Measurements from ENCODE around the gene OTOS.

OTOS gene

DNA sequence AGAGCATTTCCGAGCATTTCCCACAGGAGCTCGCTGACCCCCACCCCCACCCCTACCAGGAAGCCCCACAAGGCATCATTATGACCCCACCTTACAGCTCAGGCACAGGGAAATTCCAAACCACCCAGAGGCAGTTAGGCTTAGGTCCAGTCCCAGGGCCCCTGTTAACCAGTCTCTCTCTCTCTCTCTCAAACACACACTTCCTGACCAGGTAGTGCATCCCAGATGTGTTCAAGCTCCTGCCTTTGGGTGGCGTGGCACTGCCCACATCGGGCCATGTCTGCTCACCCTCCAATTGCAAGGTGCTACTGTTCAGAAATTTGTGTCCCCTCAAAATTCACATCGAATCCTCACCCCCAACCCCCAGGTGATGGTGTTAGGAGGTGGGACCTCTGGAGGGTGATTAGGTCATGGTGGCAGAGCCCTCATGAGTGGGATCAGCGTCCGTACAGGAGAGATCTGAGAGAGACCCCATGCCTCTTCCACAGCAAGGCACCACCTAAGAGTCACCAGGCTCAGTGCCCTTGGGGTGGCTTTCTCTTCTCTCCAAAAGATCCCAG lies 13.2 kb downstream of the OTOS start:
- Mint-ChIP-seq H3K27ac (no peak overlapping the region), H3K4me1 (no peaks in the 10 kb centered on the region), H3K4me3 (no peak overlapping the region), H3K27me3 (ENCODE audit: low read depth, poor library complexity) (no peaks in the 10 kb centered on the region), H3K36me3 (ENCODE audit: low read depth) (peaks cover 31% of the 10 kb centered on the region), H3K9me3 (no peaks in the 10 kb centered on the region)
- DNase-seq = no peak
- TF ChIP-seq, protein P1, sequence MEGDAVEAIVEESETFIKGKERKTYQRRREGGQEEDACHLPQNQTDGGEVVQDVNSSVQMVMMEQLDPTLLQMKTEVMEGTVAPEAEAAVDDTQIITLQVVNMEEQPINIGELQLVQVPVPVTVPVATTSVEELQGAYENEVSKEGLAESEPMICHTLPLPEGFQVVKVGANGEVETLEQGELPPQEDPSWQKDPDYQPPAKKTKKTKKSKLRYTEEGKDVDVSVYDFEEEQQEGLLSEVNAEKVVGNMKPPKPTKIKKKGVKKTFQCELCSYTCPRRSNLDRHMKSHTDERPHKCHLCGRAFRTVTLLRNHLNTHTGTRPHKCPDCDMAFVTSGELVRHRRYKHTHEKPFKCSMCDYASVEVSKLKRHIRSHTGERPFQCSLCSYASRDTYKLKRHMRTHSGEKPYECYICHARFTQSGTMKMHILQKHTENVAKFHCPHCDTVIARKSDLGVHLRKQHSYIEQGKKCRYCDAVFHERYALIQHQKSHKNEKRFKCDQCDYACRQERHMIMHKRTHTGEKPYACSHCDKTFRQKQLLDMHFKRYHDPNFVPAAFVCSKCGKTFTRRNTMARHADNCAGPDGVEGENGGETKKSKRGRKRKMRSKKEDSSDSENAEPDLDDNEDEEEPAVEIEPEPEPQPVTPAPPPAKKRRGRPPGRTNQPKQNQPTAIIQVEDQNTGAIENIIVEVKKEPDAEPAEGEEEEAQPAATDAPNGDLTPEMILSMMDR (IDR thresholded peaks at IDR 0.05) = no peak

DNA sequence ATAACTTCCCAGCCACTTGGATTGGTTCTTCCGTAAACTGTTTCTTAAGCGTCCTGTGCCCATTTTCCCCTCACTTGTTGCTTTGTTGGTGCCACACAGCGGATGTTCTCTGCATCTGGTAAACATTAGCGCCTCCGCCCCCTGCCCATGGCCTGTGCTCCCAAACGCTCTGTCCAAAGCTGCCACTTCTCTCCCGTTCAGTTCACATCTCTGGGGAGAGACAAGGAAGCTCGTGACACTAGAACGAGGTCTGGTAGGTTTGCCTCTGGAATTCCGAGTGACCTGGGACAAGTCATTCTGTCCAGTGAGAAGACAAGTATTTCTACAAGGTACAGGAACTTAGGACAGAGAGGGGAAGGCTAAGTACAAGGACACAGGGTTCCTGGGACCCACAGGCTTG lies 13.7 kb downstream of the OTOS start:
- Mint-ChIP-seq H3K27ac (no peak overlapping the region), H3K4me3 (no peak overlapping the region), H3K36me3 (ENCODE audit: low read depth) (peaks cover 27% of the 10 kb centered on the region), H3K9me3 (no peaks in the 10 kb centered on the region), H3K27me3 (ENCODE audit: low read depth, poor library complexity) (peaks cover 3% of the 10 kb centered on the region), H3K4me1 (no peaks in the 10 kb centered on the region)
- TF ChIP-seq, protein P1 (IDR thresholded peaks at IDR 0.05) = no peak
- no peak for DNase-seq

DNA sequence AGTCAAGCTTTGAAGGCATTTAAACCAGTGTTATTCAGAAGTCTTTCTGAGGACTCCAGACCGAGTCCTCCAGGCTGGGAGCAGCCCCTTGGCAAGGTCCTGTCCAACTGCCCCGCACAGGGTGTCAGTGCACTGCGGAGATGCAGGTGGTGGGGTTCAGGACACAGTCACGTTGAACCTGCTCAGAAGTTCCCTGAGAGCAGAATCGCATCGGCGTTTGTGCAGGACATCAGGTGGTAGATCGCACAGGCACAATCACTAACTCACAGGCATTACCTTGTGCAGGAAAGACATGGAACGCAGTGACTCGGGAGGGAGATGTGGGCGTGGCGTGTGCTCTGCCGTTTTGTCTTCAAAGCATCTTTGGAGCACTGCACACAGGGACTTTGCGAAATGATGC lies 14.7 kb downstream of the OTOS start:
- no peak overlapping the region for H3K4me3 Mint-ChIP-seq
- peak overlapping the region; percentile 86 for H3K27ac Mint-ChIP-seq
- peaks cover 20% of the 10 kb centered on the region for H3K36me3 Mint-ChIP-seq (ENCODE audit: low read depth)
- TF ChIP-seq, protein P1 (IDR thresholded peaks at IDR 0.05) = no peak
- DNase-seq = no peak
- peaks cover 8% of the 10 kb centered on the region for H3K27me3 Mint-ChIP-seq (ENCODE audit: low read depth, poor library complexity)
- H3K4me1 Mint-ChIP-seq = no peaks in the 10 kb centered on the region
- no peaks in the 10 kb centered on the region for H3K9me3 Mint-ChIP-seq

DNA sequence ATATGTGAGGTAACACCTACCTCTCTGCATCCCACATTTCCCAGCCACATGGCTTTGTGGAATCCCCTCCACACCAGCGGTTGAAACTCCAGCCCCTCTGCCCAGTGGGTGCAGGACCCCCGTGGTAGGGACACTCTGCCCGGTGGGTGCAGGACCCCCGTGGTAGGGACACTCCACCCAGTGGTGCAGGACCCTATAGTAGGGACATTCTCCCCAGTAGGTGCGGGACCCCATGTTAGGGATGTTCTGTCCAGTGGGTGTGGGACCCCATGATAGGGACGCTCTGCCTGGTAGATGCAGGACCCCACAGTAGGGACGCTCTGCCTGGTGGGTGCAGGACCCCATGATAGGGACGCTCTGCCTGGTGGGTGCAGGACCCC lies 15.8 kb downstream of the OTOS start:
- H3K4me1 Mint-ChIP-seq = no peaks in the 10 kb centered on the region
- no peak overlapping the region for H3K4me3 Mint-ChIP-seq
- H3K36me3 Mint-ChIP-seq (ENCODE audit: low read depth) = peaks cover 11% of the 10 kb centered on the region
- TF ChIP-seq, protein P1 (IDR thresholded peaks at IDR 0.05) = no peak
- H3K9me3 Mint-ChIP-seq = no peaks in the 10 kb centered on the region
- H3K27me3 Mint-ChIP-seq (ENCODE audit: low read depth, poor library complexity) = peaks cover 8% of the 10 kb centered on the region
- no peak overlapping the region for H3K27ac Mint-ChIP-seq
- no peak for DNase-seq

DNA sequence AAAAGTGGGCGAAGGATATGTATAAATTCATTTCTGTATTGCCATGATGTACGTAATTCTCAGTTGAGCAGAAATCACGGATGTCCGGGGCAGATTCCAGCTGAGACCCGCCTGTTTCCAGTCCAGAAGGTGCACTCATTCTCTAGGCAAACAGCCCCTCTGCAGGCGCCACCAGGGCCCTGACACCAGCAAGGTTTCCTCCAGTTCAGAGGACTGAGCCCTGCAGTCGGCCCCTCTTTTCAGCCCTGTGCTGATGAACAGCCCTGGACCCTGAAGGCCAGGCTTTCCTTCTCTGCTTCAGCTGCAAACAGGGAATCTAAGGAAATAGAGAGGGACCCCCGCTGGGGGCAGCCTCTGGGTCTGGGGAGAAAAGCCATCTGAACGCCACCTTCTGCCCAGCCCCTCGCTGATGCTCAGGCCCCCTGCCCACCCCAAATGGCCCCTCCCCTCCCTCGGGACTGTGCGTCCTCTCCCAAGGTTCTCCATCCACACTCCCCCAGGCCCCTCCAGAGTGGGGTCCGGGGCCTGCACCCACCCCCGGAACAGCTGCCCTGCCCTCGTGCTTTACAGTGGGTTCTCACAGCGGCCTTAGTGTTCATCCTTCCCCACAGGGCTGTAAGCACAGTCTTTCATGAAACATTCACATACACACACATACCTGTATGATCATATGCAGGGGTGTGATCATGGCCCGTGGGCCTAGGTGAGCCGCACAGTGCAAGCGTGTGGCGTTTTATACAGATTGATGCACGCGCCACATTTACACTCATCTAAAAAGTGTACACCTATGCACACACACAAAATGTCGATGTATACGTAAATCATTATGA lies 16.4 kb downstream of the OTOS start:
- Mint-ChIP-seq H3K27me3 (ENCODE audit: low read depth, poor library complexity) (peaks cover 12% of the 10 kb centered on the region), H3K4me1 (no peaks in the 10 kb centered on the region)

More for the DNA sequence above, 16.4 kb downstream of the OTOS start:
- Mint-ChIP-seq H3K4me3 (no peak overlapping the region), H3K9me3 (no peaks in the 10 kb centered on the region), H3K27ac (no peak overlapping the region), H3K36me3 (ENCODE audit: low read depth) (peaks cover 11% of the 10 kb centered on the region)
- TF ChIP-seq, protein P1 (IDR thresholded peaks at IDR 0.05) = no peak
- no peak for DNase-seq
